HUES48 (cell line): Measurements from ENCODE around the gene WTAP.
"Not testable (repeated sequence)": the region's sequence is repeated elsewhere in the genome, so short reads cannot be mapped to it uniquely, and the experiment has no call there.

ENCODE experiments used
- H3K27ac ChIP-seq: one replicate; pipeline ENCODE4 v1.7.0; 2013; ENCODE audit warnings: low read depth, low read length, inconsistent platforms
- H3K27me3 ChIP-seq: 2 replicates; pipeline ENCODE4 v1.6.1; 2013; ENCODE audit warnings: mild to moderate bottlenecking, low read length; ENCODE audit not compliant: control insufficient read depth, insufficient read depth
- H3K36me3 ChIP-seq: 2 replicates; pipeline ENCODE4 v1.6.1; 2013; ENCODE audit warnings: low read length; ENCODE audit not compliant: control insufficient read depth, insufficient read depth
- H3K4me1 ChIP-seq: 2 replicates; pipeline ENCODE4 v1.6.1; 2013; ENCODE audit warnings: mild to moderate bottlenecking, low read length; ENCODE audit not compliant: control insufficient read depth, insufficient read depth
- H3K4me3 ChIP-seq: 2 replicates; pipeline ENCODE4 v1.5.1; 2013; ENCODE audit warnings: mild to moderate bottlenecking, low read depth, low read length
- H3K9ac ChIP-seq: 2 replicates; pipeline ENCODE4 v1.6.1; 2013; ENCODE audit warnings: mild to moderate bottlenecking, low read depth, low read length, moderate library complexity
- H3K9me3 ChIP-seq: 2 replicates; pipeline ENCODE4 v1.6.1; 2013; ENCODE audit warnings: low read length; ENCODE audit not compliant: control insufficient read depth, insufficient read depth

The WTAP gene

DNA sequence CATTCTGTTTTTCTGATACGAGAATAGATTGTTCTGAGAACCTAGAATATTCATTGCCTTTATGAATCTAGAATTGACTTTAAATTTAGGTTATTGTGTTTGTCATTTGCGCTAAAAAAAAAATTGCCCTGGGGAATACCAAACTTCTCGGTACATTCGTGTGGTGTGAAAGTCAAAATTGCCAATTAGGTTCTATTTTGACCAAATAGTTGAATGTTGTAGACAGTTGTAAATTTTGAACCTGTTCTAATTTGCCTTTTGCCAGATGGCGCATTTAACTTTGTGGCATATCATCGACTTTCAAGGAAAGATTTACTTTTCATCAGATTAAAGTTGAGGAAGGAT, 3.0 kb downstream of the WTAP start:
- H3K4me1 ChIP-seq: peaks cover 16% of the 10 kb centered on the region
- H3K9ac ChIP-seq: no peak overlapping the region
- peaks cover 14% of the 10 kb centered on the region; the same call in 1 of the 2 replicates for H3K36me3 ChIP-seq
- H3K27me3 ChIP-seq: no peaks in the 10 kb centered on the region
- H3K9me3 ChIP-seq: no peaks in the 10 kb centered on the region
- H3K27ac ChIP-seq: no peak overlapping the region
- peak overlapping the region; percentile 81; the same call in 1 of the 2 replicates for H3K4me3 ChIP-seq

DNA sequence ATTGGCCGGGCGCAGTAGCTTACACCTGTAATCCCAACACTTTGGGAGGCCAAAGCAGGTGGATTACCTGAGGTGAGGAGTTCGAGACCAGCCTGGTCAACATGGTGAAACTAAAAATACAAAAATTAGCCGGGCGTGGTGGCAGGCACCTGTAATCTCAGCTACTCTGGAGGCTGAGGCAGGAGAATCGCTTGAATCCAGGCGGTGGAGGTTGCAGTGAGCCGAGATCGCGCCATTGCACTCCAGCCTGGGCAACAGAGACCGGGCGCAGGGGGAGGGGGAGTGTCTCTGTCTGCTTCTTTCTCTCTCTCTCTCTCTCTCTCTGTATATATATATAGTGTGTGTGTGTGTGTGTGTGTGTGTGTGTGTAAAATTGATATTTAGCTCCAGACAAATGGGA, 5.2 kb downstream of the WTAP start:
- H3K27me3 ChIP-seq, H3K4me3 ChIP-seq, H3K9ac ChIP-seq, H3K4me1 ChIP-seq, H3K9me3 ChIP-seq, H3K27ac ChIP-seq: not testable (repeated sequence)
- peaks cover 25% of the 10 kb centered on the region for H3K36me3 ChIP-seq

- not testable (repeated sequence) for H3K27ac ChIP-seq, H3K9ac ChIP-seq, H3K9me3 ChIP-seq, H3K27me3 ChIP-seq, H3K4me3 ChIP-seq, H3K4me1 ChIP-seq
- H3K36me3 ChIP-seq: peaks cover 34% of the 10 kb centered on the region
Observed at GRCh38 chr6:159733395-159733794, 6.1 kb downstream of the WTAP start.

DNA sequence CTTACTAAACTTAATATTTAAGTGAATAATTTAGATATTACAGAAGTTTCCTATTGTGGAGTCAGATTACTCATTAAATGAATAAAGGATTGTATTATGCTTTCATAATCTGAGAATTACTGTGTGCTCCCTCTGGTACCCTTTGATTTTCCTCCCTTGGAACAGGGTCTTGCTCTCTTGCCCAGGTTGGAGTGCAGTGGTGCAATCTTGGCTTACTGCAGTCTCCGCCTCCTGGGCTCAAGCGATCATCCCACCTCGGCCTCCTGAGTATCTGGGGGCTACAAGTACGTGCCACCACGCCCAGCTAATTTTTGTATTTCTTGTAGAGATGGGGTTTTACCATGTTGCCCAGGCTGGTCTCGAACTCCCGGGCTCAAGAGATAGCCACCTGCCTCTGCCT, 9.6 kb downstream of the WTAP start:
- no peak overlapping the region for H3K9ac ChIP-seq
- no peak overlapping the region for H3K27ac ChIP-seq
- H3K4me3 ChIP-seq: no peak overlapping the region

GRCh38 chr6:159739341-159739740, 12.0 kb downstream of the WTAP start:
- H3K4me3 ChIP-seq: no peak overlapping the region
- H3K9ac ChIP-seq: no peak overlapping the region
- no peaks in the 10 kb centered on the region for H3K9me3 ChIP-seq
- no peaks in the 10 kb centered on the region for H3K4me1 ChIP-seq
- no peak overlapping the region for H3K27ac ChIP-seq
- peaks cover 80% of the 10 kb centered on the region for H3K36me3 ChIP-seq
- H3K27me3 ChIP-seq: no peaks in the 10 kb centered on the region

More for the DNA sequence above, 9.6 kb downstream of the WTAP start:
- H3K9me3 ChIP-seq: no peaks in the 10 kb centered on the region
- no peaks in the 10 kb centered on the region for H3K4me1 ChIP-seq
- H3K36me3 ChIP-seq: peaks cover 56% of the 10 kb centered on the region
- no peaks in the 10 kb centered on the region for H3K27me3 ChIP-seq

DNA sequence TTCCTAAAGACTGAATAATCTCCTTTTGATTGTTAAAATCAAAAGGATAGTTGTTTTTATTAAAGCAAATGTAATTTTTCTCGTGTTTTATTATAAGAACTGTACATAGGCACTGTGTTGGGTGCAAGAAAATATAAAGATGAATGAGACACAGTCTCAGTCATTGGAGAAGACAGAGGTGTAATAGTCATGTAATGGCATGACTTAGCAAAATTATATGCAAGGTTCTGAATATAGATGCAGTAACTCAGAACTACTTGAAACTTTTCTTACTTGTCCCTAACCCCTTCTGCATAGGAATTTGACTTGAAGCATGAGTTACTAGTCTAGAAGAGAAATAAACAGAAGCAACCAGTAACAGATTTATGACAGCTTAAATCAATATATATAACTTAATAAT, 14.9 kb downstream of the WTAP start:
- H3K4me1 ChIP-seq: no peaks in the 10 kb centered on the region

DNA sequence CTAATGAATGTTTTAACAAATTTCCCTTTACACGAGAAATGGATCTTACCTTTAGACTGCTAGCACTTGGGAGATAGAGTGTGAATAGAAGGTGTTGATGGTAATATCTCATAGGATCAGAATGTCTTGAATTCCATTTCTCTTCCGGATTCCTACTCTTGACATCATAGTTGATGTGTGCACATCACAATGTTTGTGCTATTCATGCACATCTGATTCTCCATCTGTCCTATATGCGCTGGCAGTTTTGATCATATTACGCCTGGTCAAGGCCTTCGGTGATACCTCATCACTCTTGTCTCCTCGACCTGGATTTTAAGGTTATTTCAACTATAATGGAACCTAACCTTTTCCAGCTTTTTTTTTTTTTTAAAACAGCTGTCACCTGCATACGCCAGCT, 17.8 kb downstream of the WTAP start:
- H3K9ac ChIP-seq: no peak overlapping the region
- H3K4me1 ChIP-seq: no peaks in the 10 kb centered on the region
- no peak overlapping the region for H3K4me3 ChIP-seq
- H3K27me3 ChIP-seq: no peaks in the 10 kb centered on the region
- no peak overlapping the region for H3K27ac ChIP-seq
- peaks cover 100% of the 10 kb centered on the region for H3K36me3 ChIP-seq
- no peaks in the 10 kb centered on the region for H3K9me3 ChIP-seq

More for the DNA sequence above, 14.9 kb downstream of the WTAP start:
- Histone ChIP-seq H3K36me3 (peaks cover 100% of the 10 kb centered on the region), H3K9me3 (no peaks in the 10 kb centered on the region), H3K27me3 (no peaks in the 10 kb centered on the region), H3K27ac (no peak overlapping the region), H3K4me3 (no peak overlapping the region), H3K9ac (no peak overlapping the region)

GRCh38 chr6:159746759-159747158, 19.5 kb downstream of the WTAP start:
- Histone ChIP-seq H3K4me3 (no peak overlapping the region), H3K9ac (no peak overlapping the region), H3K9me3 (no peaks in the 10 kb centered on the region), H3K4me1 (no peaks in the 10 kb centered on the region), H3K27me3 (no peaks in the 10 kb centered on the region), H3K36me3 (peaks cover 100% of the 10 kb centered on the region), H3K27ac (no peak overlapping the region)

- peaks cover 100% of the 10 kb centered on the region for H3K36me3 ChIP-seq
- H3K9ac ChIP-seq, H3K4me1 ChIP-seq, H3K4me3 ChIP-seq, H3K27ac ChIP-seq, H3K27me3 ChIP-seq, H3K9me3 ChIP-seq: not testable (repeated sequence)
Observed at GRCh38 chr6:159748127-159748526, 20.8 kb downstream of the WTAP start.

- H3K36me3 ChIP-seq: peaks cover 100% of the 10 kb centered on the region
- H3K27ac ChIP-seq: no peak overlapping the region
Observed at GRCh38 chr6:159751448-159751847, 24.1 kb downstream of the WTAP start.

GRCh38 chr6:159753081-159753872, 26.0 kb downstream of the WTAP start:
- Histone ChIP-seq H3K9me3 (no peaks in the 10 kb centered on the region), H3K27me3 (no peaks in the 10 kb centered on the region), H3K36me3 (peaks cover 98% of the 10 kb centered on the region), H3K9ac (no peak overlapping the region), H3K27ac (no peak overlapping the region), H3K4me3 (no peak overlapping the region), H3K4me1 (no peaks in the 10 kb centered on the region)

More at GRCh38 chr6:159751448-159751847, 24.1 kb downstream of the WTAP start:
- H3K9ac ChIP-seq: no peak overlapping the region
- H3K27me3 ChIP-seq: no peaks in the 10 kb centered on the region
- H3K9me3 ChIP-seq: no peaks in the 10 kb centered on the region
- no peaks in the 10 kb centered on the region for H3K4me1 ChIP-seq
- H3K4me3 ChIP-seq: no peak overlapping the region
